ENCODE results near the gene EYA4.

The EYA4 gene

DNA sequence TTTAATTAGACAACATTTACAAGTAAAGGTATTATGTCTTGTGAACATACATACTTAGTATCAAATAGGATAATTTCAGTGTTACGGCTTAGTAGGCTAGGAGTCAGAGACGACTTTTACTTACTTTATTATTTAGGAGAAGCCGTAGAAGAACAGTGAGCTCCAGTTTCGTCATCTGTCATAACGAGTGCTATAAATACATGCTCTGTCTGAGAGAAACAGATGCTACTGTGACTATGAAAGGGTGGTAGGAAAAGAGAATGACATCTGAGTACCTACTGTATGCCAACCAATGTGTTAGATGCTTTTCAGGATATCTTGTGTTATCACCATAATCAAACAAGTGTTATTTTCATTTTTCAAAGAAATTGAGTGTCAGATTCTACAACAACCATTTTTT is 119.0 kb downstream of the EYA4 start (continued):
- TF ChIP-seq, protein P1, sequence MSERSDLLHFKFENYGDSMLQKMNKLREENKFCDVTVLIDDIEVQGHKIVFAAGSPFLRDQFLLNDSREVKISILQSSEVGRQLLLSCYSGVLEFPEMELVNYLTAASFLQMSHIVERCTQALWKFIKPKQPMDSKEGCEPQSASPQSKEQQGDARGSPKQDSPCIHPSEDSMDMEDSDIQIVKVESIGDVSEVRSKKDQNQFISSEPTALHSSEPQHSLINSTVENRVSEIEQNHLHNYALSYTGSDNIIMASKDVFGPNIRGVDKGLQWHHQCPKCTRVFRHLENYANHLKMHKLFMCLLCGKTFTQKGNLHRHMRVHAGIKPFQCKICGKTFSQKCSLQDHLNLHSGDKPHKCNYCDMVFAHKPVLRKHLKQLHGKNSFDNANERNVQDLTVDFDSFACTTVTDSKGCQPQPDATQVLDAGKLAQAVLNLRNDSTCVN (tag by site-specific recombination; optimal IDR thresholded peaks at IDR 0.05): no peak
- TF ChIP-seq MEIS1 (CRISPR knock-in tag; IDR thresholded peaks at IDR 0.05; ENCODE audit: borderline replicate concordance): no peak

DNA sequence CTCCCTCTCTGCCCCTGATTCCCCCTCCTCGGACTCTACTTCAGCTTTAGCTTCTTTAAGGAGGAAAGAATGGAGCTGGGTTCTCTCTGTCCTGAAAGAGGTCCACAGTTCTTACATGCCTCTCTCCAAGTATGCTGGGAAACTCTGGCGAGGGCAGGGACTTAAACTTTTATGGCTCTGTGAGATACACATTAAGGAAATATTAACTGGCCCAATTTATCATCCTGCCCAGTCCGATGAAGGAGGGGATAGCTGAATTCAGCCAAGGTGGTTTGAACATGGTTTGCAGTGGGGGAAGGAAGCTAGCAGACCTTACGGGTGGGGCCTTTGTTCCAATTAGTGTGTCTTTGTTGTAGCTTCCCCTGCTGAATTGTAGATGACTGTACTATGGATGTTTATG is 121.7 kb downstream of the EYA4 start:
- H3K4me3 ChIP-seq (ENCODE audit: low read depth, low read length): no peak overlapping the region
- ChIA-PET CTCF (no interaction called here), POLR2A (no interaction called here)
- peaks cover 25% of the 10 kb centered on the region for H3K4me1 ChIP-seq (ENCODE audit: control insufficient read depth, insufficient read depth, low read length)
- no peaks in the 10 kb centered on the region for H3K36me3 ChIP-seq (ENCODE audit: control insufficient read depth in 2 of 2, insufficient read depth in 1 of 2, low read length in 2 of 2)
- TF ChIP-seq, protein P2, sequence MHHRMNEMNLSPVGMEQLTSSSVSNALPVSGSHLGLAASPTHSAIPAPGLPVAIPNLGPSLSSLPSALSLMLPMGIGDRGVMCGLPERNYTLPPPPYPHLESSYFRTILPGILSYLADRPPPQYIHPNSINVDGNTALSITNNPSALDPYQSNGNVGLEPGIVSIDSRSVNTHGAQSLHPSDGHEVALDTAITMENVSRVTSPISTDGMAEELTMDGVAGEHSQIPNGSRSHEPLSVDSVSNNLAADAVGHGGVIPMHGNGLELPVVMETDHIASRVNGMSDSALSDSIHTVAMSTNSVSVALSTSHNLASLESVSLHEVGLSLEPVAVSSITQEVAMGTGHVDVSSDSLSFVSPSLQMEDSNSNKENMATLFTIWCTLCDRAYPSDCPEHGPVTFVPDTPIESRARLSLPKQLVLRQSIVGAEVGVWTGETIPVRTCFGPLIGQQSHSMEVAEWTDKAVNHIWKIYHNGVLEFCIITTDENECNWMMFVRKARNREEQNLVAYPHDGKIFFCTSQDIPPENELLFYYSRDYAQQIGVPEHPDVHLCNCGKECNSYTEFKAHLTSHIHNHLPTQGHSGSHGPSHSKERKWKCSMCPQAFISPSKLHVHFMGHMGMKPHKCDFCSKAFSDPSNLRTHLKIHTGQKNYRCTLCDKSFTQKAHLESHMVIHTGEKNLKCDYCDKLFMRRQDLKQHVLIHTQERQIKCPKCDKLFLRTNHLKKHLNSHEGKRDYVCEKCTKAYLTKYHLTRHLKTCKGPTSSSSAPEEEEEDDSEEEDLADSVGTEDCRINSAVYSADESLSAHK (tag by site-specific recombination; IDR thresholded peaks at IDR 0.05): no peak
- TF ChIP-seq, protein P3, sequence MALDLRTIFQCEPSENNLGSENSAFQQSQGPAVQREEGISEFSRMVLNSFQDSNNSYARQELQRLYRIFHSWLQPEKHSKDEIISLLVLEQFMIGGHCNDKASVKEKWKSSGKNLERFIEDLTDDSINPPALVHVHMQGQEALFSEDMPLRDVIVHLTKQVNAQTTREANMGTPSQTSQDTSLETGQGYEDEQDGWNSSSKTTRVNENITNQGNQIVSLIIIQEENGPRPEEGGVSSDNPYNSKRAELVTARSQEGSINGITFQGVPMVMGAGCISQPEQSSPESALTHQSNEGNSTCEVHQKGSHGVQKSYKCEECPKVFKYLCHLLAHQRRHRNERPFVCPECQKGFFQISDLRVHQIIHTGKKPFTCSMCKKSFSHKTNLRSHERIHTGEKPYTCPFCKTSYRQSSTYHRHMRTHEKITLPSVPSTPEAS (tag by site-specific recombination; IDR thresholded peaks at IDR 0.05): no peak
- no peak for TF ChIP-seq ZNF366 (tag by site-specific recombination; conservative IDR thresholded peaks at IDR 0.05)
- TF ChIP-seq, protein P4, sequence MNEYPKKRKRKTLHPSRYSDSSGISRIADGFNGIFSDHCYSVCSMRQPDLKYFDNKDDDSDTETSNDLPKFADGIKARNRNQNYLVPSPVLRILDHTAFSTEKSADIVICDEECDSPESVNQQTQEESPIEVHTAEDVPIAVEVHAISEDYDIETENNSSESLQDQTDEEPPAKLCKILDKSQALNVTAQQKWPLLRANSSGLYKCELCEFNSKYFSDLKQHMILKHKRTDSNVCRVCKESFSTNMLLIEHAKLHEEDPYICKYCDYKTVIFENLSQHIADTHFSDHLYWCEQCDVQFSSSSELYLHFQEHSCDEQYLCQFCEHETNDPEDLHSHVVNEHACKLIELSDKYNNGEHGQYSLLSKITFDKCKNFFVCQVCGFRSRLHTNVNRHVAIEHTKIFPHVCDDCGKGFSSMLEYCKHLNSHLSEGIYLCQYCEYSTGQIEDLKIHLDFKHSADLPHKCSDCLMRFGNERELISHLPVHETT (tag by site-specific recombination; IDR thresholded peaks at IDR 0.05): no peak
- TF ChIP-seq, protein P5, sequence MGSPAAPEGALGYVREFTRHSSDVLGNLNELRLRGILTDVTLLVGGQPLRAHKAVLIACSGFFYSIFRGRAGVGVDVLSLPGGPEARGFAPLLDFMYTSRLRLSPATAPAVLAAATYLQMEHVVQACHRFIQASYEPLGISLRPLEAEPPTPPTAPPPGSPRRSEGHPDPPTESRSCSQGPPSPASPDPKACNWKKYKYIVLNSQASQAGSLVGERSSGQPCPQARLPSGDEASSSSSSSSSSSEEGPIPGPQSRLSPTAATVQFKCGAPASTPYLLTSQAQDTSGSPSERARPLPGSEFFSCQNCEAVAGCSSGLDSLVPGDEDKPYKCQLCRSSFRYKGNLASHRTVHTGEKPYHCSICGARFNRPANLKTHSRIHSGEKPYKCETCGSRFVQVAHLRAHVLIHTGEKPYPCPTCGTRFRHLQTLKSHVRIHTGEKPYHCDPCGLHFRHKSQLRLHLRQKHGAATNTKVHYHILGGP (tag by site-specific recombination; IDR thresholded peaks at IDR 0.05): no peak
- no peak for TF ChIP-seq ZNF791 (tag by site-specific recombination; IDR thresholded peaks at IDR 0.05)
- no peak for TF ChIP-seq ZNF768 (tag by site-specific recombination; IDR thresholded peaks at IDR 0.05)
- TF ChIP-seq HOXD13 (CRISPR knock-in tag; IDR thresholded peaks at IDR 0.05; ENCODE audit: borderline replicate concordance): no peak
- TF ChIP-seq SCRT1 (tag by site-specific recombination; IDR thresholded peaks at IDR 0.05; ENCODE audit: borderline replicate concordance): no peak
- no peak for TF ChIP-seq MZF1 (tag by site-specific recombination; IDR thresholded peaks at IDR 0.05; ENCODE audit: borderline replicate concordance)
- TF ChIP-seq MEIS1 (CRISPR knock-in tag; IDR thresholded peaks at IDR 0.05; ENCODE audit: borderline replicate concordance): no peak
- no peak for TF ChIP-seq ZNF157 (tag by site-specific recombination; IDR thresholded peaks at IDR 0.05)
- TF ChIP-seq ZNF677 (tag by site-specific recombination; IDR thresholded peaks at IDR 0.05): no peak
- TF ChIP-seq, protein P6, sequence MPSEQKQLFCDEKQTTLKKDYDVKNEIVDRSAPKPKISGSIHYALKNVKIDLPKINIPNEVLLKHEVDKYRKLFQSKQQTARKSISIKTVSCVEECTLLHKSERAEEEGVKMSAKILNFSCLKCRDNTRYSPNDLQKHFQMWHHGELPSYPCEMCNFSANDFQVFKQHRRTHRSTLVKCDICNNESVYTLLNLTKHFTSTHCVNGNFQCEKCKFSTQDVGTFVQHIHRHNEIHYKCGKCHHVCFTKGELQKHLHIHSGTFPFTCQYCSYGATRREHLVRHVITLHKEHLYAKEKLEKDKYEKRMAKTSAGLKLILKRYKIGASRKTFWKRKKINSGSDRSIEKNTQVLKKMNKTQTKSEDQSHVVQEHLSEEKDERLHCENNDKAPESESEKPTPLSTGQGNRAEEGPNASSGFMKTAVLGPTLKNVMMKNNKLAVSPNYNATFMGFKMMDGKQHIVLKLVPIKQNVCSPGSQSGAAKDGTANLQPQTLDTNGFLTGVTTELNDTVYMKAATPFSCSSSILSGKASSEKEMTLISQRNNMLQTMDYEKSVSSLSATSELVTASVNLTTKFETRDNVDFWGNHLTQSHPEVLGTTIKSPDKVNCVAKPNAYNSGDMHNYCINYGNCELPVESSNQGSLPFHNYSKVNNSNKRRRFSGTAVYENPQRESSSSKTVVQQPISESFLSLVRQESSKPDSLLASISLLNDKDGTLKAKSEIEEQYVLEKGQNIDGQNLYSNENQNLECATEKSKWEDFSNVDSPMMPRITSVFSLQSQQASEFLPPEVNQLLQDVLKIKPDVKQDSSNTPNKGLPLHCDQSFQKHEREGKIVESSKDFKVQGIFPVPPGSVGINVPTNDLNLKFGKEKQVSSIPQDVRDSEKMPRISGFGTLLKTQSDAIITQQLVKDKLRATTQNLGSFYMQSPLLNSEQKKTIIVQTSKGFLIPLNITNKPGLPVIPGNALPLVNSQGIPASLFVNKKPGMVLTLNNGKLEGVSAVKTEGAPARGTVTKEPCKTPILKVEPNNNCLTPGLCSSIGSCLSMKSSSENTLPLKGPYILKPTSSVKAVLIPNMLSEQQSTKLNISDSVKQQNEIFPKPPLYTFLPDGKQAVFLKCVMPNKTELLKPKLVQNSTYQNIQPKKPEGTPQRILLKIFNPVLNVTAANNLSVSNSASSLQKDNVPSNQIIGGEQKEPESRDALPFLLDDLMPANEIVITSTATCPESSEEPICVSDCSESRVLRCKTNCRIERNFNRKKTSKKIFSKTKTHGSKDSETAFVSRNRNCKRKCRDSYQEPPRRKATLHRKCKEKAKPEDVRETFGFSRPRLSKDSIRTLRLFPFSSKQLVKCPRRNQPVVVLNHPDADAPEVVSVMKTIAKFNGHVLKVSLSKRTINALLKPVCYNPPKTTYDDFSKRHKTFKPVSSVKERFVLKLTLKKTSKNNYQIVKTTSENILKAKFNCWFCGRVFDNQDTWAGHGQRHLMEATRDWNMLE (tag by site-specific recombination; conservative IDR thresholded peaks at IDR 0.05; ENCODE audit: low read depth): no peak
- no peak for TF ChIP-seq ZNF843 (tag by site-specific recombination; IDR thresholded peaks at IDR 0.05)
- TF ChIP-seq ZNF221 (tag by site-specific recombination; IDR thresholded peaks at IDR 0.05; ENCODE audit: borderline replicate concordance): no peak
- TF ChIP-seq ZNF112 (tag by site-specific recombination; IDR thresholded peaks at IDR 0.05): no peak
- H3K9me3 ChIP-seq (ENCODE audit: control insufficient read depth, insufficient read depth, low read depth, low read length): no peaks in the 10 kb centered on the region
- no peak overlapping the region for H3K27ac ChIP-seq (ENCODE audit: extremely low read depth, low read depth, low read length)
